Smooth muscle cell (in vitro differentiated cells): ENCODE results near the gene CYP2D6. TPM values are rescaled to one million over a fixed set of nuclear protein-coding genes. Genes with fewer than 3 reads are reported as not detected.

Experiments used
- DNase-seq: peaks from one replicate; lab custom pipeline; 2025; ENCODE audit not compliant: unreplicated experiment; lab: John Stamatoyannopoulos, UW
- H2AFZ ChIP-seq: fragments of 200-600 bp; sonication (generic); 2 replicates; pipeline ENCODE4 v1.6.0; 2016; ENCODE audit warnings: antibody characterized with exemption, low read depth, mild to moderate bottlenecking
- H3F3A ChIP-seq: fragments of 200-600 bp; sonication (generic); 2 replicates; pipeline ENCODE4 v1.6.0; 2017; ENCODE audit warnings: antibody characterized with exemption, low read depth
- H3K27ac ChIP-seq: fragments of 200-600 bp; sonication (generic); 2 replicates; pipeline ENCODE4 v1.5.1; 2016; ENCODE audit warnings: low read depth, mild to moderate bottlenecking
- H3K27me3 ChIP-seq: fragments of 200-600 bp; sonication (generic); 2 replicates; pipeline ENCODE4 v1.6.1; 2016; ENCODE audit warnings: low read depth, mild to moderate bottlenecking
- H3K36me3 ChIP-seq: fragments of 200-600 bp; sonication (generic); 2 replicates; pipeline ENCODE4 v1.5.1; 2016; ENCODE audit warnings: low read depth
- H3K4me1 ChIP-seq: fragments of 200-600 bp; sonication (generic); 2 replicates; pipeline ENCODE4 v1.5.1; 2016; ENCODE audit warnings: low read depth
- H3K4me2 ChIP-seq: fragments of 200-600 bp; sonication (generic); 2 replicates; pipeline ENCODE4 v1.6.0; 2016; ENCODE audit warnings: mild to moderate bottlenecking
- H3K4me3 ChIP-seq: fragments of 200-600 bp; sonication (generic); 2 replicates; pipeline ENCODE4 v1.5.1; 2016; ENCODE audit warnings: mild to moderate bottlenecking
- H3K79me2 ChIP-seq: fragments of 200-600 bp; sonication (generic); 2 replicates; pipeline ENCODE4 v1.6.0; 2016; ENCODE audit warnings: low read depth, mild to moderate bottlenecking
- H3K9ac ChIP-seq: fragments of 200-600 bp; sonication (generic); 2 replicates; pipeline ENCODE4 v1.6.0; 2016; ENCODE audit warnings: low read depth
- H3K9me3 ChIP-seq: fragments of 200-600 bp; sonication (generic); replicated peaks from 2 replicates; pipeline ENCODE4 v1.5.1; 2016; ENCODE audit warnings: low read depth
- H4K20me1 ChIP-seq: fragments of 200-600 bp; sonication (generic); 2 replicates; pipeline ENCODE4 v1.6.0; 2016; ENCODE audit warnings: low read depth
- WGBS: methylation state at CpG from one replicate; pipeline ENCODE4 v1.1.7; 2016; ENCODE audit warnings: low lambda C conversion rate; 5-methylcytosine and 5-hydroxymethylcytosine counted together
- polyA plus RNA-seq: library from polyadenylated mRNA; unstranded; fragments of >200 nt; fragmentation: Nextera tagmentation; extraction: Ambion mirVana; gene quantifications from 2 replicates; pipeline ENCODE4 v1.2.1, GENCODE V29; 2016
- total RNA-seq: library from RNA; depleted of rRNA; stranded (reverse); fragments of >200 nt; gene quantifications from 2 replicates; pipeline ENCODE4 v1.2.3, GENCODE V29; 2014
- TF ChIP-seq, protein P1 (sequence below): fragments of 200-600 bp; sonication (generic); IDR thresholded peaks from 2 replicates; pipeline ENCODE4 v1.5.1; 2017; ENCODE audit warnings: borderline replicate concordance, mild to moderate bottlenecking, antibody characterized with exemption; ENCODE audit not compliant: insufficient read depth, poor library complexity, severe bottlenecking

CYP2D6 gene
- total and polyA plus RNA-seq, 2 experiments from 2014 or later, result 0.41 to 0.63 TPM

DNA sequence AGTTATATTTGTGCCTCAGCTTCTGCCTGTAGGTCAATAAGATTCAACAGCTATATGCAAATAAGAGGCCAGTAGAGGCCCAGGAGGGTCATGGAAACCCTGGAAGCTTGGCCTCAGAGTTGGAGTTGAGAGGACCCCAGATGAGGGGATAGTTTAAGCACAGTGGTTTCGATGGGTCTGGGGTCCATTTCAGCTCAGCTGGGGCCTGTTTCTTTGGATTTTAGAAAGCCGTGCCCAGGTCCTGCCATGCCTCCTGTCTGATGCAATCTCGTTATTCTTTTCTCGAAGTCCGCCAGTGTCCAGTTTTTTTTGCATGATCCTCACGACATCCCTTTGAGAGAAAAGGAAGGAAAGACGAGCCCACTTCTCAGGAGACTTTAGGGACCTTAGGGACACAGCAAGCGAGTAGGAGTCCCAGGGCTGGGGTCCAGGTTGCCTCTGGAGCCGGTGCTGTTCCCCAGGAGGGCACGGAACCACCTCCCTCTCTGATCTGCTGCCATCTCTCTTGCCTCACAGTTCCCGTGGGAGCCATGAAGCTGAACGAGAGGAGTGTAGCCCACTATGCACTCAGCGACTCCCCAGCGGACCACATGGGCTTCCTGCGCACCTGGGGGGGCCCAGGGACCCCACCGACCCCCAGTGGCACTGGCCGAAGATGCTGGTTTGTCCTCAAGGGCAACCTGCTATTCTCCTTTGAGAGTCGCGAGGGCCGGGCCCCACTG lies 53.7 kb downstream of the CYP2D6 start:
- Histone ChIP-seq H3K4me3 (no peak overlapping the region), H2AFZ (no peak overlapping the region), H3K79me2 (peaks cover 8% of the 10 kb centered on the region), H3K4me2 (no peak overlapping the region), H4K20me1 (no peaks in the 10 kb centered on the region), H3K36me3 (no peaks in the 10 kb centered on the region), H3K9ac (no peak overlapping the region), H3K9me3 (no peaks in the 10 kb centered on the region), H3K27ac (no peak overlapping the region), H3K27me3 (no peaks in the 10 kb centered on the region), H3F3A (peaks cover 15% of the 10 kb centered on the region), H3K4me1 (peaks cover 12% of the 10 kb centered on the region)
- DNase-seq, result no peak
- WGBS, result 95% methylated on average over 20 of the region's 20 CpGs
- TF ChIP-seq, protein P1, sequence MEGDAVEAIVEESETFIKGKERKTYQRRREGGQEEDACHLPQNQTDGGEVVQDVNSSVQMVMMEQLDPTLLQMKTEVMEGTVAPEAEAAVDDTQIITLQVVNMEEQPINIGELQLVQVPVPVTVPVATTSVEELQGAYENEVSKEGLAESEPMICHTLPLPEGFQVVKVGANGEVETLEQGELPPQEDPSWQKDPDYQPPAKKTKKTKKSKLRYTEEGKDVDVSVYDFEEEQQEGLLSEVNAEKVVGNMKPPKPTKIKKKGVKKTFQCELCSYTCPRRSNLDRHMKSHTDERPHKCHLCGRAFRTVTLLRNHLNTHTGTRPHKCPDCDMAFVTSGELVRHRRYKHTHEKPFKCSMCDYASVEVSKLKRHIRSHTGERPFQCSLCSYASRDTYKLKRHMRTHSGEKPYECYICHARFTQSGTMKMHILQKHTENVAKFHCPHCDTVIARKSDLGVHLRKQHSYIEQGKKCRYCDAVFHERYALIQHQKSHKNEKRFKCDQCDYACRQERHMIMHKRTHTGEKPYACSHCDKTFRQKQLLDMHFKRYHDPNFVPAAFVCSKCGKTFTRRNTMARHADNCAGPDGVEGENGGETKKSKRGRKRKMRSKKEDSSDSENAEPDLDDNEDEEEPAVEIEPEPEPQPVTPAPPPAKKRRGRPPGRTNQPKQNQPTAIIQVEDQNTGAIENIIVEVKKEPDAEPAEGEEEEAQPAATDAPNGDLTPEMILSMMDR, result no peak

Other genes starting within 250 kb of the CYP2D6 start
- not detected in 2 replicates for gene SHISA8, start 215.7 kb downstream of the CYP2D6 start, total RNA-seq
- 0.11 TPM in 1 of 2 replicates, not detected in the other for gene SHISA8, start 215.7 kb downstream of the CYP2D6 start, polyA plus RNA-seq
- gene TNFRSF13C, start 204.0 kb downstream of the CYP2D6 start, total RNA-seq, result not detected in 2 replicates
- 0.15 and 0.37 TPM in 2 replicates for gene TNFRSF13C, start 204.0 kb downstream of the CYP2D6 start, polyA plus RNA-seq
- 3.5 and 5.6 TPM in 2 replicates for gene CENPM, start 183.7 kb downstream of the CYP2D6 start, total RNA-seq
- 13.5 and 16.0 TPM in 2 replicates for gene CENPM, start 183.7 kb downstream of the CYP2D6 start, polyA plus RNA-seq
- 0.99 and 1.3 TPM in 2 replicates for gene SEPTIN3, start 161.4 kb downstream of the CYP2D6 start, total RNA-seq
- 0.65 and 1.1 TPM in 2 replicates for gene SEPTIN3, start 161.4 kb downstream of the CYP2D6 start, polyA plus RNA-seq
- gene WBP2NL, start 132.0 kb downstream of the CYP2D6 start, total RNA-seq, result not detected in 2 replicates
- gene WBP2NL, start 132.0 kb downstream of the CYP2D6 start, polyA plus RNA-seq, result 0.10 and 0.26 TPM in 2 replicates
- gene NAGA, start 60.0 kb downstream of the CYP2D6 start, total RNA-seq, result 33.8 and 35.0 TPM in 2 replicates
- 35.6 and 36.1 TPM in 2 replicates for gene NAGA, start 60.0 kb downstream of the CYP2D6 start, polyA plus RNA-seq
- gene PHETA2, start 56.6 kb downstream of the CYP2D6 start, total RNA-seq, result 6.7 and 10.8 TPM in 2 replicates
- 12.1 and 15.9 TPM in 2 replicates for gene PHETA2, start 56.6 kb downstream of the CYP2D6 start, polyA plus RNA-seq
- 4.4 and 6.5 TPM in 2 replicates for gene SMDT1, start 51.1 kb downstream of the CYP2D6 start, total RNA-seq
- gene SMDT1, start 51.1 kb downstream of the CYP2D6 start, polyA plus RNA-seq, result 57.9 and 78.0 TPM in 2 replicates
- 103 and 114 TPM in 2 replicates for gene NDUFA6, start 40.0 kb downstream of the CYP2D6 start, total RNA-seq
- 264 and 284 TPM in 2 replicates for gene NDUFA6, start 40.0 kb downstream of the CYP2D6 start, polyA plus RNA-seq
- gene TCF20, start 139.8 kb upstream of the CYP2D6 start, total RNA-seq, result 23.3 and 26.8 TPM in 2 replicates
- gene TCF20, start 139.8 kb upstream of the CYP2D6 start, polyA plus RNA-seq, result 3.4 and 3.7 TPM in 2 replicates